ACHN (cell line): ENCODE data around the gene SMARCC2.

Source experiments
- DNase-seq: peaks from one replicate; pipeline ENCODE4 v3.0.0-alpha.2; 2015
- in situ Hi-C: cut with HindIII; loops from 2 replicates; pipeline ENCODE4 v1.10.0; 2017; ENCODE audit warnings: low sequenced_read_pairs, low pct_ligation_motif_present, low pct_unique_long_range_greater_than_20kb

SMARCC2 gene

DNA sequence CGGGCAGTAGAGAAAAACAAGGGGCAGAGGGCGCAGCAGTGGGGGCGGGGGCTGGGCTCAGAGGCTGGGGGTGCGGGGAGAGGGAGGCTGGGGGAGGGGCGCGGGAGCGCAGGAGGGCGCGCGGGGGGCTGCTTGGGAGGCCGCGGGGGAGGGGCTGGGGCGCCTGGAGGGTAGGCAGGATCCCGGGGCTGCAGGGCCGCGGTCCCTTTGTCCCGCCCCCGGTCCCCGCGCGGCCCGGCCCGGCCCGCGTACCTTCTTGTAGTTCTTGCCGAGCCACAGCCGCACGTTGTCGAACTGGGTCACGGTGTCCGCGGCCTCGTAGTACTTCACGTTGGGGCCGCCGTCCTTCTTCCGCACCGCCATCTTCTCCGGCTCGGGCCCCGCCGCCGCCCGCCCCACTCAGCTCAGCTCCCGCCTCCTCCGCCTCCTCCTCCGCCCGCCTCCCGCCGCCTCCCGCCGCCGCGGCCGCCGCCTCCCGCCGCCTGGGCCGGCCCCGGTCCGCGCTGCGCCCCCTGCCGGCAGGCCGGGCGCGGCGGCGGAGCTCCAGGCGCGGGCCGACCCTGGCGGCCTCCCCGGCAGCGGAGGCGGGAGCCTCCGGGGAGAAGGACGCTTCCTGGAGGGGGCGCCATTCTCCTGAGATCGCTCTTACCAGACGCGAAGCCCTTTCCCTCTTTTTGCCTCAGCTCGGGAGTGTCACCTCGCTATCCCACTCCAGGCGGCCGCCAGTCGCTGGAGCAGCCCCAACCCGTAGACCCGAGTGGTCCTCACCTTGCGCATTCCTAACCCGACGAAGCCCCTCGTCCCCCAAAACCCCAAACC lies at the start of gene SMARCC2:
SMARCC2 (minus strand) TSS at position 385 of the 819 bp plus-strand sequence; CDS start at position 363, 22 bp downstream.
- in situ Hi-C loops = loop anchor here (5.0 kb wide), 1 partner anchor 72 kb away; the partner anchor contains the start of genes RPL41 and ZC3H10
- DNase-seq = peak; percentile 96

DNA sequence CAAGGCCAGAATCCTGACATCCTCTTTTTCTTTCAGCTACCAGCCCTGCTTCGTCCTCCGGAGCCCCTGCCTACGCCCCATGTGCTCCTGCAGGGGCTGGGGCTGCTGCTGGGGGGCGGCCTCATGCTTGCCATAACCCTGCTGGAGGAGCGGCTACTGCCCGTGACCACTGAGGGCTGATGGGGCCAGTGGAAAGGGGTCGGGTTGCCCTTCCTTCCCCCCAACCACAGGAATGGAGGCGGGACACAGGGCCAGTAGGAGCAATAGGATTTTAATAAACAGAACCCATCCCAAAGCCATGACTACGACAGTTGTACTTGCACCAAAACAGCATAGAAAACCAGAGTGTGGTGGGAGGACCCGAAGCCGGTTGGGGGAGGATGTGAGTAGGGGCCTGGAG lies 48.3 kb upstream of the SMARCC2 start:
- in situ Hi-C loops = no loop called here
- DNase-seq = no peak

DNA sequence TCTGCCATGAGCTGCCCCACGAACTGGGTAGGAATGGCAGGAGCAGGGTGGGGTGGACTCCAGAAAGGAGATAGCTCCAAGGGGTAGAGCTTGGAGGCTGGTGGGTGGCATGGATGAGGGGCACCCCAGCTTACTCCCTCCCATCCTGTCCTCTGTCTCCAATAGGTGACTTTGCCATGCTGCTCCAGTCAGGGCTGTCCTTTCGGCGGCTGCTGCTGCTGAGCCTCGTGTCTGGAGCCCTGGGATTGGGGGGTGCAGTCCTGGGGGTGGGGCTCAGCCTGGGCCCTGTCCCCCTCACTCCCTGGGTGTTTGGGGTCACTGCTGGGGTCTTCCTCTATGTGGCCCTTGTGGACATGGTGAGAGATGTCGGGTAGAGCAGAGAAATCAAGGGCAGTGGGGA lies 47.7 kb upstream of the SMARCC2 start:
- in situ Hi-C loops = no loop called here
- DNase-seq = no peak

DNA sequence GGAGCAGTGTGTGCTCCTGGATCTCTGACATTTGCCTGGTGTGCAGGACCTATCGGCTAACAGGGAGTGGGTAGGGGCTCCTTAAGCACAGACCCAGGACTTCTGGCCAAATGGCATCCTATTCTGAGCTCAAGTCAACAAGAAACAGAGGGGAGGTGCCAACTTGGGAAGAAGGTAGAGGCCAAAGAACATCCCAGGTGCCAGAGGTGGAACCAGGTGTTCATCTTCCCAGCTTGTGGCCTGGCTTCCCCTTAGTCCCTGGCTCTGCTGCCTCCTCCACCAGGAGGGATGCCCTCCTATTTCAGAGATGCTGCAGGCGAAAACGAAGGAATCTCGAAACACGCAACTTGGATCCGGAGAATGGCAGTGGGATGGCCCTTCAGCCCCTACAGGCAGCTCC lies 46.8 kb upstream of the SMARCC2 start:
- in situ Hi-C loops = no loop called here
- DNase-seq = no peak

DNA sequence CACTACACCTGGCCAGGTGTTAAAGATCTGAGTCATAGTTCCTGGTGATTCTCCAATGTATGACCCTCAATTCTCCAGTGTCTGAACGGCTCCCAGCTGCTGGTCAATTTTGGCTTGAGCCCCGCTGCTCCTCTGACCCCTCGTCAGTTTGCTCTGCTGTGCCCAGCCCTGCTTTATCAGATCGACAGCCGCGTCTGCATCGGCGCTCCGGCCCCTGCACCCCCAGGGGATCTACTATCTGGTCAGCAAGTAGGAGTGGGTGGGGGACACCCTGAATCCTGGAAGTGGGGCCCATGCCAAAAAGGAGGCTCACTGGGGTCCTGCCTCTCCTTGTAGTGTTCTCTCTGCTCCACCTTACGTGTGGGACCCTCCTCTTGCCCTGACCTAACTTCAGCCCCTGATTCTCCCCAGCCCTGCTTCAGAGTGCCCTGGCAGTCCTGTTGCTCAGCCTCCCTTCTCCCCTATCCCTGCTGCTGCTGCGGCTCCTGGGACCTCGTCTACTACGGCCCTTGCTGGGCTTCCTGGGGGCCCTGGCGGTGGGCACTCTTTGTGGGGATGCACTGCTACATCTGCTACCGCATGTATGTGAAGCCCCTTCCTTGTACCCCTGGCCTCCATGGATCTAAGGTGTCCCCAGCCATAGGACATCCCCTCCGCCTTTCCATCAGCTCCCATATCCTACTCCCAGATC lies 45.6 kb upstream of the SMARCC2 start:
- in situ Hi-C loops = no loop called here
- DNase-seq = no peak

DNA sequence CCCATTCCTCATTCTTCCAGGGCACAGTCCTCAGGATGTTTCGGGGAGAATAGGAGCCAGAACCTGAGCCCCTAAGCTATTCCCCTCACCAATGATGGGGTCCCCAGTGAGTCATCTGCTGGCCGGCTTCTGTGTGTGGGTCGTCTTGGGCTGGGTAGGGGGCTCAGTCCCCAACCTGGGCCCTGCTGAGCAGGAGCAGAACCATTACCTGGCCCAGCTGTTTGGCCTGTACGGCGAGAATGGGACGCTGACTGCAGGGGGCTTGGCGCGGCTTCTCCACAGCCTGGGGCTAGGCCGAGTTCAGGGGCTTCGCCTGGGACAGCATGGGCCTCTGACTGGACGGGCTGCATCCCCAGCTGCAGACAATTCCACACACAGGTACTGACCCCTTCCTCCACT lies 41.9 kb upstream of the SMARCC2 start:
- no peak for DNase-seq
- in situ Hi-C loops = no loop called here

DNA sequence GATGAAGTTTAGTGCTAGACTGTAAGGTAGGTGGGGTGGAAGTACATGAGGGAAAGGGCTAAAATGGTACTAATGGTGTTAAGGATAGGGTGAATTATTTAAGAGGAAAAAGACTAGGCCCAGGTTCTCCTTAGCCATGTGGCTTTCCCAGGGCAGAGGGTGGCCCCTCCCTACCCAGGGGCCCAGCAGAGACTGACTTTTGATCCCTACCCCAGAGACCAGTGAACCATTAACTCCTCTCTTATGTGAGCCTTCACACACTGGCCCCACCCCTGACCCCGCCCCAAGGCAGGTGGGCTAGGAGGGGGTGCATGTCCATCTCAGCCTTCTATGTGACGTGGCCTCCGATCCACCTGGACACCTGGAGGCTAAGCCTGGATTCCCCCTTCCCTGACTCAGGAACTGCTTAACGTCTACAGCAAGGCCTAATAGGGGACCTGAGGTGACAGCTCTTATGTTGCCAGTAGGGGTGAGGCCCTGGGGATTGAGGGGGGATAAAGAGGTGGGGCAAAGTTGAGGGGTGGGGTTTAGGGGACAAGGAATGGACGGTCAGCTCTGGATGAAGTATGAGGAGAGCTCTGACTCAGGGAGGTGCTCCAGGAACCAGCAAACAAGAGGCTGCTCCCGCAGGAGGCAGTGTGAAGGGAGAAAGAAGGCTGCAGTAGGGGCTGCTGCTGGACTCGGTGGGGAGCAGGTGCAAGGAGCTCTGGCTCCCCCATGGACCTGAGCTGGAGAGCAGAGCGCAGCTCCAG lies 41.3 kb upstream of the SMARCC2 start:
- in situ Hi-C loops = no loop called here
- DNase-seq = no peak

DNA sequence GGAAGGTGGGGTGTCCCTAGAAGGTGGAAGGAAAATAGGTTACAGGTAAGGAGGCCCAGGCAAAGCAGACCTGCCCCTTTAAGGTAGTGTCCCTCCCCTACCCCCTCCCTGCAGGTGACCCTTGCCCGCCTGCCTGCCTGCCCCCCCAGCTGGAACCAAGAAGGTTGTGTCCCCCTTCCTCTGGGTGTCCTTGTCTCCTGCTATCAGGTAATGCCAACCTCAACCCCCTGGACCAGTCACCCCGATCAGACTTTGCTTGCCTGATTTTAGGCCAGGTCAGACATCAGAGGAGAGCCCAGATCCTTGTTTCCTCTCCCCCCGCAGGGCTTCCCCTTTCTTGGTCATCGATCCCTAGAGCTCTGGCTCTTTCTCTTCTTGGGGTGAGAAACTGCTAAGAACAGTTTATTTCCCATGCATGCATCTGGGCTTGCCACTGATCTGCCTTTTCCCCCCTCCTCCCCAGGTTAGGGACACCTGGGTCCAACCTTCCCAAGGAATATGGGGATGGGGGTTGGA lies 40.7 kb upstream of the SMARCC2 start, which contains the start of gene SLC39A5:
SLC39A5 (plus strand) TSS at position 136 of the 516 bp plus-strand sequence. CDS start 1,224 bp downstream, outside the sequence.
- DNase-seq = no peak
- in situ Hi-C loops = no loop called here

DNA sequence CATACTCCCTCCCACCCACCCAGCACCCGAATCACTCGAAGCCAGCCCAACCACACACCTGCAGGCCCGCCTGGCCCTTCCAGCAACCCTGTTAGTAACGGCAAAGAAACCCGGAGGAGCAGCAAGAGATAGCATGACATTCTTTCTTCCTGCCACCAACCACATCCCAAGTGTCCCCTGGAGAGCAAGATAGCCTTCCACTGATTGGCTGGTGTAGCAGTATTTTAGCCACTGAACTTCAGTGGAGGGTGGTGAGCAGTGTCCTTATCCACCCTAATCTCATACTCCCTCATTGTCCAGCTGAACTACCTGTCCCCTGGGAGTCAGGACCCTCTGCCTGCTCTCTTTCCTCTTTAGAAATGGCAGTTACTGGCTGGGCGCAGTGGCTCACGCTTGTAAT lies 39.8 kb upstream of the SMARCC2 start:
- DNase-seq = no peak
- in situ Hi-C loops = no loop called here

DNA sequence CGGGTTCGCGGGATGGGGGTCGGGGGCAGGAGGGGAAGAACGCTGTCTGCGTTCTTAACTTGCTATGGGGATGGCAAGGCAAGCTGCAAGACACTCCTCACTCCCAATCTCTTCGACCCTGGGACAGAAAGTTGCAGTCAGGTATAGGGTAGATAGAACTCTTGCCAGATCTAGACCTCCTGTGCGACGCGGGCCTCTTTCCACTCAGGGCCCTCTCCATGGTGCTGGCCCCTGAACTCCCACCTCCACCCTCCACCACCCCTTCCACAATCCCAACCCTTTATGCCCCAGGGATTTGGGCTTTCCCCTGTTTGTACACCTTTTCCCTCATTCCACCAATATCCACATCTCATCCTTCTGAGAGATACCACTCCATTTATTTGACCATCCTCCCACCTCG lies 35.7 kb upstream of the SMARCC2 start:
- in situ Hi-C loops = no loop called here
- DNase-seq = no peak

DNA sequence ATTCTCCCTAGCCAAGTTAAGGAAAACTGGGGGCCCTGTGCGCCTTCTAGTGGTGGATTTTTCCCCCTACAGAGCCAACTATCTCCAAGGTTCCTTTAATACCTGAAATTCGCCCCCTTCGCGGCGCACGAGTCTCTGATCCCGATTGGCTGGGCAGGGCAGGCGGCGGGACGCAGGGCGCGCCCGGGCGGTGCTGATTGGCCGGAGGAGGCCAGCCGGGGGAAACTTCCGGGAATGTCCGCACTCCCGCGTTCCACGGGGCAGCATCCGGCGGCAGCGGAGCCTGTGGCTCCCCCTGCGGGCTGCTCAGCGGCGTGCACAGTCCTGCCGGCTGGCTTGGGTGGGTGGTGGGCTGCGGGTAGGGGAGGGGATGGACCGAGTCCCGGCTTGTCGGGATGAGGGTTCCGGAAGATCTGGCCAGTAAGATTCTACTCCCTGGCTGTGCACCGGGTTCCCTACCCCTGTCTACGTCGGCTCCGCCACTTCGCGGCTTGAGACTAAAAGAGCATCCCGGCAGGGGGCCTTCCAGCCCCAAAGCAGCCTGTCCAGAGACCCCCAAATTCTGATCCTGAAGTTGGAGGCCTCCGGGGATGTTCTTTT lies 34.9 kb upstream of the SMARCC2 start, which contains the start of gene NABP2:
NABP2 (plus strand) TSS at position 241 of the 600 bp plus-strand sequence. CDS start 515 bp downstream, outside the sequence.
- in situ Hi-C loops = no loop called here
- peak; percentile 100 for DNase-seq

DNA sequence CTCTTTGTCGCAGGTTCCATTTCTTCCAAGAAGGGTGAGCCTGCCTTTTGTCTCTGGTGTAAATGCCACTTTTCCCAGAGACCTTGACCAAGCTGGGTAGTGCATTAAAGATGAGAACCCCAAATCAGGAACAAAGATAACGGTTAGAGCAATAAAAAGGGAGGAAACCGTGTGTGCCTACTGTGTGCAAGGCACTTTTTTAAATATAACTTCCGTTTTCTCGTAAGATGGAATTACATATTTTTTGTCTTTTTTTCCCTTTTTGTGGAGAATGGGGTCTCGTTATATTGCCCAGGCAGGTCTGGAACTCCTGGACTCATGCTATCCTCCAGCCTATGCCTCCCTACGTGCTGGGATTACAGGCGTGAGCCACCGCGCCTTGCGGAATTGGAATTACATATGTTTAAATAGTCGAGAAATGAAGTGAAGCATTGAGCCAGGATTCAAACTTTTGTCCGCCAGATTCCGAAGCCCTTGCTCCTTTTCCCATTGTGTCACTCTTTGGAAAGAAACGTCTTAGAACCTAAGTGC lies 34.4 kb upstream of the SMARCC2 start:
- in situ Hi-C loops = no loop called here

DNA sequence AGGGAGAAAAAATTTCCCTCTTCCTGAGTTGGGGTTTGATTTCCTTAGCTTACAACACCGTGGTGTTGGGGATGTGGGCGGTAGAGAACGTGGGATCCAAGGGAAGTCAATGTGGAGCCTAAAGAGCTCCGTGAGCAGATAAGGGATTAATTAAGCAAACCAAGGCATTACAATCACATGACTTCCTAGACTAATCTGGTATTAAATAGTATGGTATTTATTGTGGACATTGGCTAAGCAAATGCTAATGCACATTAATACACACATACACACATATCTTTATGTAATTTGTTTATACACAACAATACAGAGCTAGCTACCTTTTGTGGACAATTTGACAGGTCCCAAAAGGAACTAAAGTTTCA lies 33.2 kb upstream of the SMARCC2 start:
- DNase-seq = no peak
- in situ Hi-C loops = no loop called here

More for the DNA sequence above, 34.4 kb upstream of the SMARCC2 start:
- no peak for DNase-seq

DNA sequence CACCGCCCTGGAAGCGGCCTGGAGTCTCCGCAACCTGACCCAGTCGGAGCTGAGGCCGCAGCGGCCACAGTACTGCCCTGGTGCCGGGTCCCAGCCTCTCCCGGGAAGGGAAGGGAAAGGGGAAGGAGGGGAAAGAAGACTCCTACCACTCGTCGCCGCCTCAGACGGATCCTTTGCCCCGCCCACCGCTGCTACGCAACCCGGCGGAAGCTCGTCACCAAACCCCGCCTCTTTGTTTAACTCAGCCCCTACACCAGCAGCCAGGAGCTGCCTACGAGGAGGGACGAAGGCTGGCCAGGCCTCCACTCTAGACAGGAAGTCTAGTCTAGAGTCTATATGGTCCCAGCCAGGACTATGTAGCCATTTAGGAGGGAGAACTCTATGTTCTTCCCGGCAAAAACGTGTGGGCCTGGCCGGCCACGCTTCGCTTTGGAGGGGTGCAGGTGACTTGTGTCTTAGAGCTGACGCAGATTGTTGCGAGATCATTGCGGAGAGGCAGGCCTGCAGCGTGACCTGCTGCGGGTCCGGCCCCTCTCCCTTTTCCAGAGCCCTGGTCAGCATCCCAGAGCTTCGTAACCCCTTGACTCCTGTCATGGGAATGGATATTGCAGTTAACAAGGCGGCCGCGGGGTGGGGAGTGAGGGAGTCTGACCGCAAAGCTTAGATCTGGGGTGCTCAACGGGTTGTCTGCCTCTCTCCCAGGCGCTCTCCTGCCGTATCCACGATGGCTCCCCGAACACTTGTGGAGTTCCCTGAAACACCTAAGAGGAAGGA lies 32.7 kb upstream of the SMARCC2 start, which contains the start of gene RNF41:
RNF41 (minus strand) TSS at position 166 of the 774 bp plus-strand sequence. CDS start 7,875 bp downstream, outside the sequence.
- in situ Hi-C loops = no loop called here
- DNase-seq = peak; percentile 99

DNA sequence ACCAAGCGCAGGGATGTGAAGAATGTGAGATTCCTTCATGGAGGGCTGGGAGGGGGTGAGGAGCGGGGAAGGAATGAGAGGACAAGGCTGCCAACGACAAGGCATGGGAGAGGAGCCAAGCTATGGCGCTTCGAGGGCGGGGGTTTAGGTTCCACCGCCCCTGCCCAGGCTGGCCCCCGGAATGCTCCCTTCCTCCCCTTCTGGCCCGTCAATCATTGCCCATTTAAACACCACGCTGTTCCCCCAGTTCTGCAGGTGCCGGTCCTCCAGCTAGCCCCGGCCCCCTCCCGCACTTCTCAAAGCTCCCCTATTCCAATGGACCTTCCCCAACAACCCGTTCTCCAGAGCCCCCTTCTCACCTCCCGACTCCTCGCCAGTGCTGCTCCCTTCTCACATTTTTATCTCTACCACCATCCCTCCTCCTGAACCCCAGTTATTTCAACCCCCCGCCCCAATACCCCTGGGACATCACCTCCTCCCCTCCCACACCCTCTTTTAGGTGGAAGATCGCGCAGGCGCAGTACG lies 32.0 kb upstream of the SMARCC2 start:
- in situ Hi-C loops = no loop called here
- DNase-seq = peak; percentile 91

DNA sequence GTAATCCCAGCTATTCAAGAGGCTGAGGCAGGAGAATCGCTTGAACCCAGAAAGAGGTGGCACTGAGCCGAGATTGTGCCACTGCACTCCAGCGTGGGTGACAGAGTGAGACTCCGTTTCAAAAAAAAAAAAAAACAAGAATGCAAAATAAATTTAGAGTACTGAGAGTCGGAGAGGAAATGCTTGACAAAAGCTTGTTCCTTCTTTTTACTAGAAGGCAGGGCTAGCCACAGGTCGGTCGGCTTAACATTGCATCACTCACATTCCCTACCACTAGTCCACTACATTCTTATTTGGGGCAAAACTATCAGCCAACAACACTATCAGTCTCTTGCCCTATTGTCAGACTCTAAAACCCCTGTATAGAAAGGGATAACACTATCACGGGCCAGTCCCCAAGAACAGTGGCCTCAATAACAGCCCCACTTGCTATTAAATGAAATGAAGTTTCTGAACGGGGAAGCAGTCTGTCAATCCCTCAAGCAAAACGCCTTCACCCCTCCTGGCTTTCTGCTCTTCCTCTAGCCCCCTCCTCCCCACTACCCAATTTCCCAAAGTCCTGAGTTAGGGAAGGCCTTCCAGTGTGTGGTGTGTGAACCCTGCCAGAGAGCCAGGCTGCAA lies 31.4 kb upstream of the SMARCC2 start:
- in situ Hi-C loops = no loop called here
- DNase-seq = peak; percentile 62

DNA sequence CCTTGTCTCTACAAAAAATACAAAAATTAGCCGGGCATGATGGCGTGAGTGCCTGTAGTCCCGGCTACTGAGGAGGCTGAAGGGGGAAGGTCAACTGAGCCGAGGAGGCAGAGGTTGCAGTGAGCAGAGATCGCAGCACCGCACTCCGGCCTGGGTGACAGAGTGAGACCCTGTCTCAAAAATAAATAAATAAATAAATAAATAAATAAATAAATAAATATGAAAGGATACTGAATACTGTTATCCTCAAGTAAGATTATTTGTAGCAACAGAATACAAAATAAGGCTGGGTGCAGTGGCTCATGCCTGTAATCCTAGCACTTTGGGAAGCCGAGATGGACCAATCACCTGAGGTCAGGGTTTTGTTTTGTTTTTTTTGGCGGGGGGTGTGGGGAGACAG lies 30.6 kb upstream of the SMARCC2 start:
- in situ Hi-C loops = no loop called here
- no peak for DNase-seq
